Muscle of back (tissue), 13 donors: ENCODE data around the gene STBD1. TPM values are rescaled to one million over a fixed set of nuclear protein-coding genes. Genes with fewer than 3 reads are reported as not detected.
A peak's percentile ranks its signal among the peaks of the same experiment; 100 is the strongest.

Experiments used
- DNase-seq, 3 donors: peaks; one replicate each; pipeline versions ENCODE4 v3.0.0 to v3.0.0-alpha.2; 2013
- long read RNA-seq, 9 donors: transcript quantifications; one replicate each; lab custom pipeline, GENCODE V29; 2026
- polyA plus RNA-seq, 10 donors: library from polyadenylated mRNA; unstranded; fragments of 120-200 nt; gene quantifications; one replicate each; pipeline ENCODE4 v1.2.1, GENCODE V29; 2013; ENCODE audit not compliant: insufficient read length in 10 of 10

The STBD1 gene
- 10 to 100 TPM; 17.8 to 57.9 (median 39.7) TPM for polyA plus RNA-seq
- long read RNA-seq, donor 1, transcript STBD1-201 (2 exons, 3,420 nt): major isoform, 58 of 58 reads
- long read RNA-seq, donor 1, partial matches to known transcripts: 0 of 58 reads
- long read RNA-seq, donor 1, other reads (novel, unspliced or antisense): 0 of 58 reads
- long read RNA-seq, donor 2, transcript STBD1-201 (2 exons, 3,420 nt): major isoform, 57 of 57 reads
- long read RNA-seq, donor 2, partial matches to known transcripts: 0 of 57 reads
- long read RNA-seq, donor 2, other reads (novel, unspliced or antisense): 0 of 57 reads
- long read RNA-seq, donor 3: 0 reads
- long read RNA-seq, donor 4, transcript STBD1-201 (2 exons, 3,420 nt): major isoform, 48 of 48 reads
- long read RNA-seq, donor 4, partial matches to known transcripts: 0 of 48 reads
- long read RNA-seq, donor 4, other reads (novel, unspliced or antisense): 0 of 48 reads
- long read RNA-seq, donor 5, transcript STBD1-201 (2 exons, 3,420 nt): major isoform, 42 of 42 reads
- long read RNA-seq, donor 5, partial matches to known transcripts: 0 of 42 reads
- long read RNA-seq, donor 5, other reads (novel, unspliced or antisense): 0 of 42 reads
- long read RNA-seq, donor 6, transcript STBD1-201 (2 exons, 3,420 nt): major isoform, 50 of 50 reads
- long read RNA-seq, donor 6, partial matches to known transcripts: 0 of 50 reads
- long read RNA-seq, donor 6, other reads (novel, unspliced or antisense): 0 of 50 reads
- long read RNA-seq, donor 7, transcript STBD1-201 (2 exons, 3,420 nt): major isoform, 29 of 29 reads
- long read RNA-seq, donor 7, partial matches to known transcripts: 0 of 29 reads
- long read RNA-seq, donor 7, other reads (novel, unspliced or antisense): 0 of 29 reads
- long read RNA-seq, donor 8, transcript STBD1-201 (2 exons, 3,420 nt): major isoform, 10 of 10 reads
- long read RNA-seq, donor 8, partial matches to known transcripts: 0 of 10 reads
- long read RNA-seq, donor 8, other reads (novel, unspliced or antisense): 0 of 10 reads
- long read RNA-seq, donor 9, transcript STBD1-201 (2 exons, 3,420 nt): major isoform, 5 of 5 reads
- long read RNA-seq, donor 9, partial matches to known transcripts: 0 of 5 reads
- long read RNA-seq, donor 9, other reads (novel, unspliced or antisense): 0 of 5 reads

DNA sequence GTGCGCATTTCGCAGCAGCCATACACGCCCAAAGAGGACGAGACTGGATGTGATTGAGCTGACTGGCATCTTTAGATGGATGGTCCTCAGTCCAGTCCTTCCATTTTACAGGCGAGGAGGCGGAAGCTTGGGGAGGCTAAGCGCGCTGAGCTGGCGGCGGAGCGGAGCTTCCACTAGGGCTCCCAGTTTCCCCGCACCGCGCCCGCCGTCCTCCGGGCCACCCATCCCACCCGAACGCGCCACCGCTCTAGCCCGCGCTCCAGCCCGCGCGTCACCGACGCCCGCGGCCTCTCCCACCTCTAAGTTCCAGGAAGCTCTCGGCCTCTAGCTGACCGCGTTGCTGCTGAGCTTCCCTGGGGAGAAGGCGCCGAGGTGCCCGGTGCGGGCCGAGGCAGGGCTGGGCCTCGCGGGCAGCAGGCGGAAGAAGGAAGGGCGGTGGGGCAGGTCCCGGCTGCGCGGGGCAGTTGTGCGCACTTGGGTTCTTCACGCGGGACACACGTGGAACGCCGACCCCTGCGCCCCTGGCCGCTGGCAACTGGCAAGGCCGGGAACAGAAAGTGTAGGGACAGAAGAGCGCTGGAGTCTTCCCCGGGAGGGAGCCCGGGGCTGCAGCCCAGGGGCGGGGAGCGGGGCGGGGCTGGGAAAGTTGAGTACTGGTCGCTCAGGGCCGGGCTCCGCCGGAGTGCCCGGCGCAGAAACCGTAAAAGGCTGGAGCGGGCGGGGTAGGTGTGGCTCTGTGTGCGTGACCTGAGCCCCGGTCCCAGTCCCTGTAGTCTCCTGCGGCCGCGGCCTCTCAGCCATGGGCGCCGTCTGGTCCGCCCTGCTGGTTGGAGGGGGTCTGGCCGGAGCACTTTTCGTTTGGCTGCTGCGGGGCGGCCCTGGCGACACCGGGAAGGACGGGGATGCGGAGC, at the start of gene STBD1:
Gene STBD1, plus strand, starts transcription at position 763 of the 911 bp plus-strand sequence. Its CDS starts 37 bp downstream, at position 800.
- DNase-seq: peak; percentile 68 to 81 (median 70)

DNA sequence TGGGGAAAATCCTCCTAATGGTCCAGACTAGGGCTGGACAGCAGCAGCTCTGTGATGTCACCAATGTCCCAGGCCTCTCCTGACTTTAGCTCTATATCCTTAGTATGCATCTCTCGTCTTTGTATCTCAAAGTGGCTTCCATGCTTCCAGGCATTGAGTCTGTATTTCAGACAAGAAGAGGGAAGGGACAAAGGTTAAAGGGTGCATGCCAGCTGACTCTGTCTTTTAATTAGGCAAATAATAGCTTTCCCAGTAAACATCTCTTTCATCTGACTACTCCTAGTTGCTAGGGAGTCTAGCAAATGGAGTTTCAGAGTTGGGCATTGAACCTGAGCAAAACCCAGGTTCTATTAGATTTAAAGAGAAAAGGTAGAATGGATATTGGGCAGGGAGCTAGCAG, 49.6 kb upstream of the STBD1 start:
- no peak for DNase-seq

GRCh38 chr4:76257824-76258223, 48.7 kb upstream of the STBD1 start:
- DNase-seq: no peak

- DNase-seq: no peak
Measured at GRCh38 chr4:76260571-76260970, 46.0 kb upstream of the STBD1 start.

DNA sequence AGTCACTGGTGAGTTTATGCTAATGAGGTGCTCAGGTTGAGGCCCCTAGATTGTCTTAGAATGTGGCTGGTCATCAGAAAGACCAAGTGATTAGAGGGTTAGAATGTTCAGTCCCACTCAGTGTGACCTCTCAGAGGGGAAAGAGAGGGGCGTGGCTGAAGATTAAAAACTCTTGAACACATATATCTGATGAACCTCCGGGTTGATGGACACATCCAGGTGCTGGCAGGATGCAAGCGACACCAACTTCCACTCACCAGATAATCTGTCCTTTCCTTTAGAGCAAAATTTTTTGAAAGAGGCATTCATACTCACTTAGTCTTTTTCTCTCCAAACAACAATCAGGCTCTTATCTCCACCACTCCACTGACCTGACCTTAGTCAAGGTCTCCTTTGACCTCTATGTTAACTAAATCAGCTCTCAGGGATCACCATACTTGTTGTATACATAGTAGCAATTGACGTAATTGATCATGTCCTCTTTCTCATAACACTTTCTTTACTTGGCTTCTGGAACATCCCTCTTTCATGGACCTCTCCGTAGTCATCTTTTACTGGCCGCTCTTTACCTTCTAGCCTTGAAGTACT, 40.8 kb upstream of the STBD1 start:
- DNase-seq: no peak

- no peak for DNase-seq
Measured at GRCh38 chr4:76266627-76267026, 39.9 kb upstream of the STBD1 start.

DNA sequence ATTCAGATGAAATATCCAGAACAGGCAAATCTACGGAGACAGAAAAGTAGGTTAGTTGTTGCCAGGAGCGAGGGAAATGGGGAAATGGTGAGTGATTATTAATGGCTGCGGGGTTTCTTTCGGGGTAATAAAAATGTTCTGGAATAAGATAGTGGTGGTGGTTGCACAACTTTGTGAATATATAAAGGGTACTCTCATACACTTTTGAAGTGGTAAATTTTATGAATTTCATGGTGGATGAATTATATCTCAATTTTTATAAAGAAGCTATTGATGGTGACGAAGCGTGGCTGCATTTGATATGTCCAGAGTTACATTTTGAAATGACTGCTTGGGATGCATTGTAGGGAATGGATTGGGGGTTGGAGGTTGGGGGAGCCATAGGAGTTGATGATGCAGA, 38.7 kb upstream of the STBD1 start:
- no peak for DNase-seq

DNA sequence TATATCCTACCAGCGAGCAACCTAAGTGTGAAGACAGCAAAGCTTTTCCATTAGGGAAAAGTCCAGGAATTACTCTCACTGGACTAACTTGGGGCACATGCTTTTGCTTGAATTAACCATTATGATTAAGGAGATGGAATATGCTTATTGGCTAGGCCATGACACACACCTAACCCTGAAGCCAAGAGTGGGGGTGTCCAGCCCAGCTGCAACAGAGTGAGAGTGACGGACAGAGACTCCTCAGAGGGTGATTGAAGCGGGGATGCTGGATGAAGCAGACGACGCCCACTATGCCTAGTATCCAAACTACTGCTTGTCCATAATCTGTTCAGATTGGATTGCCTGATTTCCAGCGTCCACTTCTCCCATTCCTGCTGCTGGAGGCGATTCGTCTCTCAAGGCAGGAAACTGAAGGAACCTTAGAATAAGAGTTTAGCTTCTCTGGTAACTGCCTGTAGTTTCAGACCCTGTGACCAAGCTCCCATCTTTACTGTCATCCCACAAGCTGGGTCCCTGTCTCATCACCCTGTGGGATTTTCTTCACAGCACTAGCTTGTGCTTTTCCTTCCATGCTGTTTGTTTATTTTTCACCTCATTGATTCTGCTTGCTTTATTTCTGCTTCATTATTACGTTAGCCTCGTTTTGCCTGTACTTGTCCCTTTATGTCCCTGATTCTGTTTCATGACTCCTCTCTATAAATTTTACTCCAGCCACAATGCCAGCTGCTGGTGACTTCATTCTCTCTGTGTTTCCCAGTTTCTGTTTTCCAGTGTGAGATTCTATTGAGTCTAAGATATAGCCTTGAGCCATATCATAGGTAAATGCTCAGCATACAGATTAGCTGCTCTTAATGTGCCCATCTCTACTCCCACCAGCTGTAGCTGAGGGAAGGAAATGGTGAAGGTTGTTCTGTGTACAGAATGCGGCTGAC, 36.0 kb upstream of the STBD1 start:
- no peak for DNase-seq

- DNase-seq: no peak
Measured at GRCh38 chr4:76271248-76271647, 35.3 kb upstream of the STBD1 start.

DNA sequence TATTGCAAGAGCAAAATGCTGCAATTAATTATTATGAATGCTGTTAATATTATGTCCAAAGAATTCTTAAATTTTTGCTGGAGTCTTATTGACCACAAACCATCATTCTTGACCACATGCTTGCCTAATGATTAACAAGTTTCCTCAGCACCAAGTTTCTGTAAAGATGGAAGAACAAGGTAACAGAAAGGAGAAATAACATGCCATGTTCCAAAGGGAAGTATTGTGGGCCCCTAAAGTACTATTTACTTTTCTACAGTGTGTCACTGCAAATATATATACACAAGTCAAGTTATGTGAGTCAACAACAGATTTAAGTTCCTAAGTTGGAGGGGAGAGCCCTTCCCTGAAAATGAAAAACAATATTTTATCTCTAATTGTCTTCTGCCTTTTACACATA, 34.5 kb upstream of the STBD1 start:
- DNase-seq: no peak

GRCh38 chr4:76272582-76272981, 34.0 kb upstream of the STBD1 start:
- DNase-seq: no peak

- no peak for DNase-seq
Measured at GRCh38 chr4:76272999-76273398, 33.5 kb upstream of the STBD1 start.

- no peak for DNase-seq
Measured at GRCh38 chr4:76275486-76276124, 30.9 kb upstream of the STBD1 start.

DNA sequence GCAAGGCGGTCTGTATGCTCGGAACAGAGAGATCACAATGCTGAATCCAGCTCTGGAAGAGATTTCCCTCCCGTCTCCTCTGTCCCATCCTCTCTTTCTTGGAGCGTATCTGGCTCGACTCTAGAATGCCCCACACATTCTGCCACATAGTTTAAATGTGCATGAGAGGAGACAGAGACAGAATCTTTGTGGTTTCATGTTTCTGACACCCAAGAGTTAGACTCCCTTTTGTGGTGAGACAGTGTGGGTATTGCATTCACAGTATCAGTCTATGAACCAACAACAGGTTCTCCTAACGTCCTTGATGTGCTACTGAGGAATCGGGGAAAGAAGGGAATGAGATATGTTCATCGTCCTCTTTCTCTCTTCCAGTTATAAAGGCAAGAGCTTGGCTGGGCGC, 29.7 kb upstream of the STBD1 start:
- no peak for DNase-seq

DNA sequence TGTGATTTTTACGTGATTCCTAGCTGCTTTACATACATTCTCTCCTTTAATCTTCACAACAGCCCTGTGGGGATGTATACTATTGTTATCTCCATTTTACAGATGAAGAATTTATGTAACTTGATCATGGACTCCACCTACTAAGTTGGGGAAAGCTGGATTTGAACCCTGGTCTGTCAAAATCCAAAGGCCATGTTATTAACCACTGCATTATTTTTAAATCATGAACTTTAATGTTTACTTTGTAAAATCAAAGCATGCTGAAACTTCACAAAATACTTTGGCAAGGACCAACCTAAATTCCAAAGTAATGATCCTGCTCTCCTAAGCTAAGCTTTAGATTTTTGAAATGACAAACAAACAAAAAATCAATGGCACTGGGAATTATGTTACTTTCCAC, 28.9 kb upstream of the STBD1 start:
- DNase-seq: no peak

GRCh38 chr4:76278583-76278982, 27.9 kb upstream of the STBD1 start:
- DNase-seq: no peak

DNA sequence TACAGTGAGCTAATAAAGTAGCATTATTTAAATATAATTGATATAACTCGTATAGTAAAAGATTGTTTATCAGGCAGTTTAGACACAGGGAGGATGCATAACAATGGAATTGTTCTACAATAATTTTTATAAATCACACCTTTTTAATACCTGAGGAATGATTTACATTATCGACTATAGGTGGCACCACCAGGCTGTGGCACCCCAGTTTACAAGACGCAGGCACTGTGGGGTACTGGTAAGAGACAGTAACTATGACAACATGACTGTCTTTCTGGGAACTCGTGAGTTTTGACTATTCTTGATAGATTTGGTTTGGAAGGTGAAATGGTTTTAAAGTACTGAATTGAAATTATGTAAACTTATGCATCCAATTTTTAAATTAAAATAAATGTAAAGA, 27.1 kb upstream of the STBD1 start:
- DNase-seq: no peak

DNA sequence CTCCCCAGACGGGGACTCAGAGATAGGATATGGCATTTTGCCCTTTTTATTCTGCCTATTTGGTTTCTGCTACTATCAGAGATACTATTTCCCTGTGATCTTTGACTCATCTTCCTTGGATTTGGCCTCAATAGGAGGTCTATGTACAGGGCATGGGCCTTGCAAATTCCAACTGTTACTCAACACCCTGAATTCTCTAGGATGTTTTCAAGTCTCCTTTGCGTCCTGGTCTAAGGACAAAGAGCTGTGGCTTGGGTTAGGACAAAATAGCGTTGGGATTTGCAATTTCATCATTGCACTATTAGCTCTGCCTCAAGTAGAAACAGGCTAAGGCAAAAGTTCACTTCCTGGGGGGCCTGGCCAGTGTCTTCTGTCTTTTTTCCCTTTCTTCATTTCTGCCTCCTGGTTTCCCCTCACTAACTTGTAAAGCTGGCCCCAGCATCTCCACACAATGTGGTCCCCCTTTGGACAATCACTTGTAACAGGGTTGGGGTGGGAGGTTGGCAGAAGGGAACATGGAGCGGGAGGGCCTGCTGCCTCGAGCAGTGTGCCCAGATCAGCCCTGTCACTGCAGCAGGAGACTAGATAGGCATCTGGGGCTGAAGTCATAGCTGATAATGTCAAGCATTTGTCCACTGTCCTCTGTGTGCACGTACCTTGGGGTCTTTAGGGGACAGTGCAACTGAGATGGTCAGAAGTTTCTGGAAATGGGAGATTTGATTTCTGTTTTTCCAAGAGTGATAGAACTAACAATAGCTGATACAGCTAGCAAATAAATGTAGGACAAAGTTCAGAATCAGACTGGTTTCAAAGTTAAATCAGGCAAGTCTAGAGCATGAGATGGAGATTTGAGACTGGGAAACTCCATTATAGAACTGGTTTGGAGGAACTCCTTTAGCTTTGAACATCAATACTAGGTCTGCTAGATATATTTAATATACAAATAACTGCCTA, 25.8 kb upstream of the STBD1 start:
- no peak for DNase-seq
